OCI-LY3 (cell line): ENCODE data around the gene UBXN10.

Source experiments
- EZH2phosphoT487 ChIP-seq: fragments of 200-600 bp; shearing (Covaris generic); IDR thresholded peaks from 2 replicates; pipeline ENCODE4 v1.6.1; 2018; ENCODE audit warnings: antibody characterized with exemption, mixed run types, low read depth
- TF ChIP-seq, protein P1 (sequence below): fragments of 200-600, 300-600 bp; sonication (generic); IDR thresholded peaks from 2 replicates; pipeline ENCODE4 v1.5.1; 2014; ENCODE audit warnings: antibody characterized with exemption, low read length, low read depth

DNA sequence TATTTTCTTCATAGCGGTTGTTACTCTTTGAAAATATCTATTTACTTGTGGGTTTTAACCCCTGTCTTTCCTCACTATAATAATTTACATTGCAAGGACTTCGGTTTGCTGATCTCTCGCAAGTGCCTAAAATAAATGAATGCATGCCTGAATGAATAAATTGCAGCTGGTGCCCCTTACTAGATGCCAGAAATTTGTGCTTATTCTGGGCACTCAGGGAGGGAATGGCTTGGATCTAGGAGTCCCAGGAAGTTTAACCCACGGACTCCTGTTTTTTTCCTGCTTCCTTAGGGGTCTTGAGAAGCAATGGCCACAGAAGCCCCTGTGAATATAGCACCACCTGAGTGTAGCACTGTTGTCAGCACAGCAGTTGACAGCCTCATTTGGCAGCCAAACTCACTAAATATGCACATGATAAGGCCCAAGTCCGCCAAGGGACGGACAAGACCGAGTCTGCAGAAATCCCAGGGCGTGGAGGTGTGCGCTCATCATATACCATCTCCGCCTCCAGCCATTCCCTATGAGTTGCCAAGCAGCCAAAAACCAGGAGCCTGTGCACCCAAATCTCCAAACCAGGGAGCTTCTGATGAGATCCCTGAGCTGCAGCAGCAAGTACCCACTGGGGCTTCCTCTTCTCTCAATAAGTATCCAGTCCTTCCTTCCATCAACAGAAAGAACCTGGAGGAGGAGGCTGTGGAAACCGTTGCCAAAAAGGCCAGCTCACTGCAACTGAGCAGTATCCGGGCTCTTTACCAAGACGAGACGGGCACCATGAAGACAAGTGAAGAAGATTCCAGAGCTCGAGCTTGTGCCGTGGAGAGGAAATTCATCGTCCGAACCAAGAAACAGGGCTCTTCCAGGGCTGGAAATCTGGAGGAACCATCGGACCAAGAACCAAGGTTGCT lies 4.6 kb downstream of the UBXN10 start:
- TF ChIP-seq, protein P1, sequence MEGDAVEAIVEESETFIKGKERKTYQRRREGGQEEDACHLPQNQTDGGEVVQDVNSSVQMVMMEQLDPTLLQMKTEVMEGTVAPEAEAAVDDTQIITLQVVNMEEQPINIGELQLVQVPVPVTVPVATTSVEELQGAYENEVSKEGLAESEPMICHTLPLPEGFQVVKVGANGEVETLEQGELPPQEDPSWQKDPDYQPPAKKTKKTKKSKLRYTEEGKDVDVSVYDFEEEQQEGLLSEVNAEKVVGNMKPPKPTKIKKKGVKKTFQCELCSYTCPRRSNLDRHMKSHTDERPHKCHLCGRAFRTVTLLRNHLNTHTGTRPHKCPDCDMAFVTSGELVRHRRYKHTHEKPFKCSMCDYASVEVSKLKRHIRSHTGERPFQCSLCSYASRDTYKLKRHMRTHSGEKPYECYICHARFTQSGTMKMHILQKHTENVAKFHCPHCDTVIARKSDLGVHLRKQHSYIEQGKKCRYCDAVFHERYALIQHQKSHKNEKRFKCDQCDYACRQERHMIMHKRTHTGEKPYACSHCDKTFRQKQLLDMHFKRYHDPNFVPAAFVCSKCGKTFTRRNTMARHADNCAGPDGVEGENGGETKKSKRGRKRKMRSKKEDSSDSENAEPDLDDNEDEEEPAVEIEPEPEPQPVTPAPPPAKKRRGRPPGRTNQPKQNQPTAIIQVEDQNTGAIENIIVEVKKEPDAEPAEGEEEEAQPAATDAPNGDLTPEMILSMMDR, result no peak
- TF ChIP-seq EZH2phosphoT487, result no peak
